ENCODE data around the gene CFLAR.

CFLAR gene

DNA sequence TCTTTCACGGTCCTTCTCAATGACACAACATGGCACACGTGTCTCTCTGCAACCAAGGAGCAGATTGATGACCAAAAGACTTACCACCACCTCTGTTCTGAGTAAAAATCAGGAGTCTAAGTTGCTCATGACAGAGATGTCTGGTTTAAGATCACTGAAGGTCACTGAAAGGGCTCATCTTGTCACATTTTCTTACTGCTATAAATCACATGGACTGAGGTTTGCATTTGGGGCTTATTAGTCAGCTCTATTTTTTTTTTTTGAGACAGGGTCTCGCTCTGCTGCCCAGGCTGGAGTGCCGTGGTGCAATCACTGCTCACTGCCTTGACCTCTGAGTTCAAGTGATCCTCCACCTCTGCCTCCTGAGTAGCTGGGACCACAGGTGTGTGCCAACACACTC lies 19.4 kb downstream of the CFLAR start:
- TF ChIP-seq, protein P1, sequence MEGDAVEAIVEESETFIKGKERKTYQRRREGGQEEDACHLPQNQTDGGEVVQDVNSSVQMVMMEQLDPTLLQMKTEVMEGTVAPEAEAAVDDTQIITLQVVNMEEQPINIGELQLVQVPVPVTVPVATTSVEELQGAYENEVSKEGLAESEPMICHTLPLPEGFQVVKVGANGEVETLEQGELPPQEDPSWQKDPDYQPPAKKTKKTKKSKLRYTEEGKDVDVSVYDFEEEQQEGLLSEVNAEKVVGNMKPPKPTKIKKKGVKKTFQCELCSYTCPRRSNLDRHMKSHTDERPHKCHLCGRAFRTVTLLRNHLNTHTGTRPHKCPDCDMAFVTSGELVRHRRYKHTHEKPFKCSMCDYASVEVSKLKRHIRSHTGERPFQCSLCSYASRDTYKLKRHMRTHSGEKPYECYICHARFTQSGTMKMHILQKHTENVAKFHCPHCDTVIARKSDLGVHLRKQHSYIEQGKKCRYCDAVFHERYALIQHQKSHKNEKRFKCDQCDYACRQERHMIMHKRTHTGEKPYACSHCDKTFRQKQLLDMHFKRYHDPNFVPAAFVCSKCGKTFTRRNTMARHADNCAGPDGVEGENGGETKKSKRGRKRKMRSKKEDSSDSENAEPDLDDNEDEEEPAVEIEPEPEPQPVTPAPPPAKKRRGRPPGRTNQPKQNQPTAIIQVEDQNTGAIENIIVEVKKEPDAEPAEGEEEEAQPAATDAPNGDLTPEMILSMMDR (IDR thresholded peaks at IDR 0.05): no peak

DNA sequence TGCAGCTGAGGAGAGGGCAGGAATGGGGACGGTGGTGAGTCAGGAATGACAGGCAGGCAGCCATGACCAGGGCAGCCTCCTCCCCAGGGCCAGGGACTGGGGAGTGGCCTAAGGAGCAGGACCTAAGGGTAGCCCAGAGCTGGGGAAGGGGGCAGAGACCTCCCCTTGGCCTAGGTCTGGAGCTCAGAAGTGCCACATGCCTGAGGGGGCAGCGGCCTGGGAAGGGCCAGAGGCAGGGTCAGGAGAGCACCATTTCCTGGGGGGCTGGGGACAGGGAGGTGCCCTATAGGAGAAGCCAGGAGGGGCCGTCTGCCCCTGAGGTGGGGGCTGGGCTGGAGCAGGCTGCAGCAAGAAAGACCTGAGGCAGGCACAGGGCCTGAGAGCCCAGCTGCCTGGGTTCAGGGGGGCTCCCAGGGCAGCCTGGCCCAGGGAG lies 20.9 kb downstream of the CFLAR start:
- TF ChIP-seq, protein P1 (IDR thresholded peaks at IDR 0.05): no peak

DNA sequence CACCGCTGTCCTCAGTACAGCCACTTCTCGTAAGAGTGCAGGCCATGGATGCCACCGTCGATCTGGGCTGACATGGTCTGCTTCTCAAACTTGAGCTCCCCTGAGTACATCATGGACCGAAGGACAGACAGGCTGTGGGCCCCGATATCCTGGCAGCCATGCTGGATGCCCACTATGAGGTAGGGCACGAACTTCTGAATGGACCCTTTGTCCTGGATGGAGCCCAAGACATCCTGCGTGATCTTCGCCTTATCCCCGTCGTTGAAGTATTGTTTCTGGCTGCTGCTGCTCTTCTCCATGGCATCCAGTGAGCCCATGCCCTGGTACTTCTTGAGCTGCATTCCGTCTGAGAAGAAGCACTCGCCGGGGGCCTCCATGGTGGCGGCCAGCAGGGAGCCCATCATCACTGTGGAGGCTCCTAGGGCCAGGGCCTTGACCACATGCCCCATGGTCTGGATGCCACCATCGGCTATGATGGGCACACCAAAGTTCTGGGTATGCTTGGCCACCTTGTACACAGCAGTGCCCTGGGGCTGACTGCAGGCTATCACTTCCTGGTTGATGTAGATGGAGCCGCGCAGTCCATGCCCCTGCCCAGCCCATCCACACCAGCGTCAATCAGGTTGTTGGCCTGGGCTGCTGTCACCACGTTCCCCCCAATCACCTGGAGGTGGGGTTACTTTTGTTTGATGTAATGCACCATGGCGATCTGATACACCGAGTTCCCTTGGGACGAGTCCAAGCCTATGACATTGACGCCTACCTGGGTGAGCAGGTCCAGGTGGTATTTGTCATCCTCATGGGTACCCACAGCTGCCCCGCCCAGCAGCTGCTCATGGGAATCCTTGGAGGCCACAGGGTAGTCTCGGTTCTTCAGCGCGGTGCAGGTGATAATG lies 21.8 kb downstream of the CFLAR start:
- TF ChIP-seq, protein P1 (IDR thresholded peaks at IDR 0.05): no peak

DNA sequence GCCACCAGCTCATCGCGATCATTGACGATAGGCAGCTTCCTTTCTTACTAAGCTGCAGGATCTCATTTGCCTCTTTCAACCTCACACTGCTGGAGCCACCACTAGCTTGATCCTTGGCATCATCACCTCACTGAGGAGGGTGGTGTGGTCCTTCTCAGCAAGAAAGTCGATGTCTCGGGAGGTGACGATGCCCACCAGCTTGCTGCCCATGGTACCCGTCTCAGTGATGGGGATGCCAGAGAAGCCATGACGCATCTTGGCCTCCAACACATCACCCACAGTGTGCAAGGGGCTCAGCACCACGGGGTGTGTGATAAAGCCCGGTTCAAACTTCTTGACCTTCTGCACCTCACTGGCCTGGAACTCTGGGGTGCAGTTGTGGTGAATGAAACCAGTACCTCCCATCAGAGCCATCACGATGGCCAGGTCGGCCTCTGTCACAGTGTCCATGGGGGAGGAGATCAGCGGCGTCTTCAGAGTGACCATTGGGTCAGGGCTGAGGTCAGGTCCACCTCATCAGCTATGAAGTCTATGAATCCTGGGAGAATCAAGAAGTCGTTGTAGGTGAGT lies 22.5 kb downstream of the CFLAR start:
- TF ChIP-seq, protein P1 (IDR thresholded peaks at IDR 0.05): no peak

DNA sequence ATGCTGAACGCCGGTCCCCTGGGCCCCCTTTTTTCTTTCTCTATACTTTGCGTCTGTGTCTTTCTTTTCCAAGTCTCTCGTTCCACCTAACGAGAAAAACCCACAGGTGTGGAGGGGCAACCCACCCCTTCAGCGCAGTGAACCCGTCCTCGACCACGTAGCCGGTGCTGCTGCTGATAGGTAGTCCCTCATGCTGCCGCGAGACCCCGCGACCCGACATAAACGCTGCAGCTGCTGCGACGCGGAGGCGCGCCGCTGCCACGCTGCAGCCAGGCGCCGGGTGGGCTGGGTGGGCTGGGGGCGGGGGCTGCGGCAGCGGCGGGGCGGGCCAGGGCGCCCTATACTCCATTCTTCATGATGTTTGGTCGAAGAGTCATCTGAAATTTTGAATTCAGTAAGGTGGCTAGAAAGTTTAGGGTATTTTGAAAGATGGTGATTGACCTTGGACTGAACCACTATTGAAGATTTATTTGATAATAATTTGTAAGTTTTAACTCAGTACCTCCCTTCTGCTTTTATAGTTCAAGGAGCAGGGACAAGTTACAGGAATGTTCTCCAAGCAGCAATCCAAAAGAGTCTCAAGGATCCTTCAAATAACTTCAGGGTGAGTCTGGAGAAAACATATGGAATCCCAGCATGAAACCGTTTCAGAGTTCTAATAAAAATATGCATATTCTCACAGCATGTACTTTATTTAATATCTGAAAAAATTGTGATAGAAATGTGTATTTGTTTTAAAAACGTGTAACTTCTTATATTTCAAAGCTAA lies 24.1 kb downstream of the CFLAR start:
- TF ChIP-seq, protein P1 (IDR thresholded peaks at IDR 0.05): no peak

DNA sequence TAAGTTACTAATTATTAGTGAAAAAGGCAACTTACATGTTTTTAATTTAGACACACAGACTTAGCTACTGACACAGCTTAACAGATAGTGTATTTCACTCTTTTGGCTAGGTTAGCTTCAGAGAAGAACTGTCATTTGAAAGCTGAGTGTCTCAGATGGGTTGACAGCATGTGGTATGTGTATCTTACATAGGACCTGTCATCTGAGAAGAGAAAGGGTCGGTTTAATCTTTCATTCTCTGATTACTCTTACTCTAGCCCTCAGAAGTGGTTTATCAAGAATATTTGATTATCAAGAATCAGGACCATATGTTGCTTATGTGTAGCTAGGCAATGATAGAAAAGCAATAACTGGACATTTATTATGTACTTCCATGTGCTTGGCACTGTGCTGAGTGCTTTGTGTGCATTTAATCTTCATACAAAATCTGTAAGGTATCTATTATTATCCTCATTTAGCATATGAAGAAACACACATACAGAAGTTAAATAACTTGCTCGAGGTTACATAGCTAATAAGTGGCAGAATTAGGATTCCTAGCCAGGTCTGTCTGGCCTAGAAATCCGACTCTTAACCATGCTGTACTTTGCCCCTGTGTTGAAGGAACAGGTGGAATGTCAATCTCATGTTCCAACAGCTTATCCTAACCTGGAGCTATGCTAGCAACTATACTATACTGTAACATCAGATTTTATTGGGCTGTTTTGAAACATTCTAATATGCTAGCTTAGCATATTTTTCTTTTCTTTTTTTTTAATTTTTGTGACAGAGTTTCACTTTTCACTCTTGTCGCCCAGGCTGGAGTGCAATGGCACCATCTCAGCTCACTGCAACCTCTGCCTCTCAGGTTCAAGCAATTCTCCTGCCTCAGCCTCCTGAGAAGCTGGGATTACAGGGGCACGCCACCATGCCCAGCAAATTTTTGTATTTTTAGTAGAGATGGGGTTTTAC lies 28.4 kb downstream of the CFLAR start:
- TF ChIP-seq, protein P1 (IDR thresholded peaks at IDR 0.05): no peak

Data from LNCAP (cell line).